IMR-90 (cell line): ENCODE data around the gene PIEZO2. TPM values are rescaled to one million over a fixed set of nuclear protein-coding genes. Genes with fewer than 3 reads are reported as not detected.

Source experiments
- ATAC-seq: fragments of 200-7000 bp; cut with Tn5 transposase; 2 replicates; pipeline ENCODE4 v1.9.1; 2020; ENCODE audit warnings: low read depth, mild to moderate bottlenecking, moderate library complexity
- BruUV-seq: library from RNA; stranded (reverse); fragments of 400-500 nt; replicated peaks from 2 replicates; lab custom pipeline; 2021; lab: Mats Ljungman, UMichigan
- CTCF ChIA-PET: fragments of 300-600 bp; formaldehyde crosslinking; extraction: SDS; loops from one replicate; lab custom pipeline; 2021; ENCODE audit warnings: antibody characterized with exemption; lab: Yijun Ruan, JAX
- POLR2A ChIA-PET: fragments of 300-600 bp; sonication (Branson Sonifier 250); formaldehyde crosslinking; loops from one replicate; lab custom pipeline; 2022; ENCODE audit warnings: antibody characterized with exemption; ENCODE audit not compliant: unreplicated experiment; lab: Charles Lee
- DNase-seq: peaks from one replicate; pipeline ENCODE4 v3.0.0; 2013
- H2AFZ ChIP-seq: replicated peaks from 2 replicates; pipeline ENCODE3; 2013; ENCODE audit warnings: low read length, mild to moderate bottlenecking; ENCODE audit not compliant: poor library complexity
- H2AK5ac ChIP-seq: 2 replicates; pipeline ENCODE4 v1.6.1; 2013; ENCODE audit warnings: low read depth, low read length, inconsistent platforms
- H2AK9ac ChIP-seq: replicated peaks from 2 replicates; pipeline ENCODE3; 2013; ENCODE audit warnings: mild to moderate bottlenecking, low read depth, low read length, moderate library complexity; ENCODE audit not compliant: poor library complexity
- H2BK120ac ChIP-seq: 2 replicates; pipeline ENCODE4 v1.6.1; 2013; ENCODE audit warnings: low read depth, low read length, inconsistent platforms
- H2BK15ac ChIP-seq: 3 replicates; pipeline ENCODE4 v1.6.1; 2013; ENCODE audit warnings: low read depth, low read length, inconsistent platforms
- H2BK20ac ChIP-seq: 2 replicates; pipeline ENCODE4 v1.6.1; 2013; ENCODE audit warnings: low read depth, mild to moderate bottlenecking, inconsistent platforms, low read length, moderate library complexity
- H2BK5ac ChIP-seq: 2 replicates; pipeline ENCODE4 v1.6.1; 2013; ENCODE audit warnings: mild to moderate bottlenecking, low read depth, low read length, inconsistent platforms; ENCODE audit not compliant: poor library complexity, severe bottlenecking
- H3K14ac ChIP-seq: replicated peaks from 2 replicates; pipeline ENCODE4 v1.6.1; 2013; ENCODE audit warnings: low read depth, low read length, inconsistent platforms
- H3K18ac ChIP-seq: 2 replicates; pipeline ENCODE4 v1.6.1; 2013; ENCODE audit warnings: low read depth, low read length, control low read depth
- H3K23ac ChIP-seq: 2 replicates; pipeline ENCODE4 v1.6.1; 2013; ENCODE audit warnings: low read depth, low read length, inconsistent platforms
- H3K27ac ChIP-seq: 2 replicates; pipeline ENCODE4 v1.5.1; 2013; ENCODE audit warnings: mild to moderate bottlenecking, control low read depth, low read length; ENCODE audit not compliant: insufficient read depth
- H3K27me3 ChIP-seq: 2 replicates; pipeline ENCODE4 v1.6.1; 2013; ENCODE audit warnings: low read length; ENCODE audit not compliant: control insufficient read depth, insufficient read depth
- H3K36me3 ChIP-seq: 2 replicates; pipeline ENCODE4 v1.6.1; 2013; ENCODE audit warnings: low read length, mixed read lengths; ENCODE audit not compliant: control insufficient read depth, insufficient read depth
- H3K4ac ChIP-seq: 2 replicates; pipeline ENCODE4 v1.6.1; 2013; ENCODE audit warnings: low read depth, low read length, inconsistent platforms
- H3K4me1 ChIP-seq: 2 replicates; pipeline ENCODE4 v1.6.1; 2013; ENCODE audit warnings: low read length, mixed read lengths; ENCODE audit not compliant: control insufficient read depth, insufficient read depth
- H3K4me2 ChIP-seq: 2 replicates; pipeline ENCODE4 v1.6.1; 2013; ENCODE audit warnings: low read depth, mild to moderate bottlenecking, control low read depth, low read length, moderate library complexity
- H3K4me3 ChIP-seq: 2 replicates; pipeline ENCODE4 v1.5.1; 2013; ENCODE audit warnings: low read depth, mild to moderate bottlenecking, control low read depth, low read length, moderate library complexity; ENCODE audit not compliant: insufficient read depth
- H3K56ac ChIP-seq: 2 replicates; pipeline ENCODE4 v1.6.1; 2013; ENCODE audit warnings: low read length, inconsistent platforms; ENCODE audit not compliant: insufficient read depth; ENCODE audit errors: extremely low read depth
- H3K79me1 ChIP-seq, 2 experiments: 2 replicates each; pipeline ENCODE4 v1.6.1; 2013; ENCODE audit warnings: low read length in 2 of 2, inconsistent platforms in 1 of 2, low read depth in 1 of 2
- H3K9ac ChIP-seq: 2 replicates; pipeline ENCODE4 v1.6.1; 2013; ENCODE audit warnings: low read depth, low read length, control low read depth
- H3K9me1 ChIP-seq: 2 replicates; pipeline ENCODE4 v1.6.1; 2013; ENCODE audit warnings: low read length, inconsistent platforms; ENCODE audit not compliant: insufficient read depth
- H3K9me3 ChIP-seq: 2 replicates; pipeline ENCODE4 v1.6.1; 2013; ENCODE audit warnings: low read length; ENCODE audit not compliant: control insufficient read depth, insufficient read depth
- H4K20me1 ChIP-seq: 2 replicates; pipeline ENCODE4 v1.6.1; 2013; ENCODE audit warnings: low read length, inconsistent platforms; ENCODE audit not compliant: insufficient read depth
- H4K5ac ChIP-seq: 2 replicates; pipeline ENCODE4 v1.6.1; 2013; ENCODE audit warnings: mild to moderate bottlenecking, low read depth, low read length, control low read depth
- H4K8ac ChIP-seq, 2 experiments: 2 replicates each; pipeline ENCODE4 v1.6.1; 2013; ENCODE audit warnings: low read depth in 2 of 2, low read length in 2 of 2, control low read depth in 1 of 2, inconsistent platforms in 1 of 2
- H4K91ac ChIP-seq: 2 replicates; pipeline ENCODE4 v1.6.1; 2013; ENCODE audit warnings: low read depth, low read length, inconsistent platforms; ENCODE audit not compliant: insufficient read depth
- CEBPB ChIP-seq: IDR thresholded peaks from 2 replicates; pipeline ENCODE4 v1.6.1; 2012; ENCODE audit warnings: low read depth, low read length, improper control_type of control experiment
- MXI1 ChIP-seq: IDR thresholded peaks from 2 replicates; pipeline ENCODE4 v1.6.1; 2012; ENCODE audit warnings: low read depth, mild to moderate bottlenecking, low read length, moderate library complexity, borderline replicate concordance
- POLR2A ChIP-seq: IDR thresholded peaks from 2 replicates; pipeline ENCODE4 v1.6.1; 2012; ENCODE audit warnings: mild to moderate bottlenecking, low read depth, low read length
- RAD21 ChIP-seq: IDR thresholded peaks from 2 replicates; pipeline ENCODE4 v1.6.1; 2012; ENCODE audit warnings: low read length, improper control_type of control experiment
- WGBS, 2 experiments: methylation state at CpG; one replicate each; pipeline versions ENCODE4 v1.1.5 to v1.1.7; 2013; ENCODE audit warnings: missing lambda C conversion rate in 2 of 2; ENCODE audit not compliant: insufficient read length in 1 of 2; ENCODE audit errors: extremely low coverage in 2 of 2; 5-methylcytosine and 5-hydroxymethylcytosine counted together
- dilution Hi-C: fragments of 300-500 bp; cut with HindIII; formaldehyde crosslinking; loops from one replicate; pipeline ENCODE4 v1.14.3; 2018; ENCODE audit warnings: low sequenced_read_pairs; ENCODE audit not compliant: unreplicated experiment
- in situ Hi-C: fragments of 300-500 bp; cut with MboI; formaldehyde crosslinking; loops from 3 replicates; pipeline ENCODE4 v1.14.3; 2019; ENCODE audit warnings: low sequenced_read_pairs, inconsistent platforms, mixed read lengths
- intact Hi-C: fragments of 100-400 bp; cut with micrococcal nuclease; formaldehyde crosslinking; loops from 2 replicates; pipeline ENCODE4 v1.10.0; 2022
- polyA plus RNA-seq, 3 experiments: library from polyadenylated mRNA; depleted of rRNA; stranded (reverse); fragments of >200 nt; gene quantifications; 2 replicates each; pipeline ENCODE4 v1.2.3, GENCODE V29; 2012; ENCODE audit warnings: low replicate concordance in 1 of 3
- total RNA-seq: library from RNA; depleted of rRNA; stranded (reverse); fragments of >200 nt; gene quantifications from 2 replicates; pipeline ENCODE4 v1.2.3, GENCODE V29; 2012

PIEZO2 gene
- total and polyA plus RNA-seq, 2 of the 4 experiments (the other 2 are of a cell fraction), result 2.4 to 4.1 TPM

GRCh38 chr18:11121443-11121849 lies 27.9 kb downstream of the PIEZO2 start (continued):
- TF ChIP-seq MXI1 (no peak), POLR2A (no peak)

- Histone ChIP-seq H2AFZ (no peak overlapping the region), H3K4me2 (no peak overlapping the region), H3K27me3 (no peaks in the 10 kb centered on the region; the same call in 1 of the 2 replicates), H3K4ac (no peak overlapping the region), H3K56ac (no peak overlapping the region), H3K9ac (no peak overlapping the region), H3K9me3 (no peaks in the 10 kb centered on the region), H3K23ac (no peak overlapping the region), H3K4me3 (no peak overlapping the region), H4K20me1 (no peaks in the 10 kb centered on the region; the same call in 1 of the 2 replicates), H2AK5ac (no peak overlapping the region), H3K14ac (no peak overlapping the region), H3K27ac (no peak overlapping the region), H3K36me3 (no peaks in the 10 kb centered on the region), H4K5ac (no peak overlapping the region), H3K18ac (no peak overlapping the region), H2AK9ac (no peak overlapping the region), H3K79me1 (0 out of 4 replicates have a peak, but pooled peaks cover 0 to 7% of the 10 kb centered on the region in 2 experiments), H2BK20ac (no peak overlapping the region), H2BK120ac (no peak overlapping the region), H2BK15ac (0 out of 3 replicates have a peak overlapping the region, but pooled peaks have one; percentile 24), H4K91ac (no peak overlapping the region), H3K9me1 (no peaks in the 10 kb centered on the region), H2BK5ac (no peak overlapping the region), H3K4me1 (peaks cover 8% of the 10 kb centered on the region; the same call in 1 of the 2 replicates), H4K8ac (no peak overlapping the region)
- DNase-seq, result no peak
- ChIA-PET CTCF (no interaction called here), POLR2A (no interaction called here)
- intact Hi-C loops (no loop called here), in situ Hi-C loops (no loop called here), dilution Hi-C loops (no loop called here)
- BruUV-seq, result no TSS peak
- peak; percentile 20; the same call in 1 of the 2 replicates for TF ChIP-seq CEBPB
- TF ChIP-seq RAD21, result no peak
- ATAC-seq, result no peak
- no CpG with 5 or more reads among the region's 5 CpGs for WGBS, 2 experiments
These were observed 29.3 kb downstream of the PIEZO2 start for GRCh38 chr18:11119959-11120587.
